H9 (cell line): ENCODE measurements around the gene KIF19. TPM values are rescaled to one million over a fixed set of nuclear protein-coding genes. Genes with fewer than 3 reads are reported as not detected.

Source experiments
- DNase-seq: peaks from one replicate; pipeline ENCODE4 v3.0.0-alpha.2; 2017
- H2AFZ ChIP-seq: one replicate; pipeline ENCODE4 v1.6.1; 2013; ENCODE audit warnings: mild to moderate bottlenecking, low read length, control low read depth, moderate library complexity
- H2AK5ac ChIP-seq: 2 replicates; pipeline ENCODE4 v1.6.1; 2013; ENCODE audit warnings: low read length, control low read depth, mixed read lengths; ENCODE audit not compliant: insufficient read length
- H2BK120ac ChIP-seq: one replicate; pipeline ENCODE4 v1.6.1; 2013; ENCODE audit warnings: low read depth, mild to moderate bottlenecking, low read length, control low read depth, inconsistent platforms; ENCODE audit not compliant: poor library complexity, severe bottlenecking
- H2BK12ac ChIP-seq: 2 replicates; pipeline ENCODE4 v1.6.1; 2013; ENCODE audit warnings: low read length, control low read depth, mixed read lengths, low read depth; ENCODE audit not compliant: insufficient read length
- H2BK15ac ChIP-seq: 2 replicates; pipeline ENCODE4 v1.6.1; 2013; ENCODE audit warnings: low read depth, low read length, control low read depth
- H2BK20ac ChIP-seq: one replicate; pipeline ENCODE4 v1.6.1; 2013; ENCODE audit warnings: low read depth, mild to moderate bottlenecking, low read length, control low read depth, inconsistent platforms; ENCODE audit not compliant: poor library complexity, severe bottlenecking
- H2BK5ac ChIP-seq: 2 replicates; pipeline ENCODE4 v1.6.1; 2013; ENCODE audit warnings: low read length, control low read depth, mixed read lengths; ENCODE audit not compliant: insufficient read length
- H3K14ac ChIP-seq: 2 replicates; pipeline ENCODE4 v1.6.1; 2013; ENCODE audit warnings: low read length, control low read depth; ENCODE audit not compliant: insufficient read depth
- H3K18ac ChIP-seq: 2 replicates; pipeline ENCODE4 v1.6.1; 2013; ENCODE audit warnings: low read depth, mild to moderate bottlenecking, mixed read lengths, low read length, control low read depth; ENCODE audit not compliant: insufficient read length
- H3K23ac ChIP-seq: 2 replicates; pipeline ENCODE4 v1.6.1; 2013; ENCODE audit warnings: low read length, control low read depth, mixed read lengths, low read depth; ENCODE audit not compliant: insufficient read length
- H3K23me2 ChIP-seq: 2 replicates; pipeline ENCODE4 v1.6.1; 2013; ENCODE audit warnings: low read depth, mild to moderate bottlenecking, mixed read lengths, low read length, control low read depth; ENCODE audit not compliant: insufficient read length, poor library complexity, severe bottlenecking
- H3K27ac ChIP-seq: 2 replicates; pipeline ENCODE4 v1.5.1; 2013; ENCODE audit warnings: low read length, control low read depth, mixed read lengths, low read depth; ENCODE audit not compliant: insufficient read length
- H3K27me3 ChIP-seq: 2 replicates; pipeline ENCODE4 v1.6.1; 2013; ENCODE audit warnings: low read length, control low read depth, inconsistent platforms; ENCODE audit not compliant: insufficient read depth
- H3K4ac ChIP-seq: 2 replicates; pipeline ENCODE4 v1.6.1; 2013; ENCODE audit warnings: low read depth, mild to moderate bottlenecking, control low read depth, inconsistent platforms, low read length, moderate library complexity
- H3K4me1 ChIP-seq: 2 replicates; pipeline ENCODE4 v1.6.1; 2013; ENCODE audit warnings: low read length, control low read depth, inconsistent platforms; ENCODE audit not compliant: insufficient read depth
- H3K4me2 ChIP-seq: 2 replicates; pipeline ENCODE4 v1.6.1; 2013; ENCODE audit warnings: low read length, control low read depth, mixed read lengths; ENCODE audit not compliant: insufficient read length, insufficient read depth
- H3K56ac ChIP-seq: 2 replicates; pipeline ENCODE4 v1.6.1; 2013; ENCODE audit warnings: low read depth, mild to moderate bottlenecking, mixed read lengths, low read length, control low read depth; ENCODE audit not compliant: insufficient read length
- H3K79me1 ChIP-seq: 2 replicates; pipeline ENCODE4 v1.6.1; 2013; ENCODE audit warnings: low read depth, mild to moderate bottlenecking, moderate library complexity, low read length, control low read depth, inconsistent platforms; ENCODE audit not compliant: insufficient read depth, poor library complexity, severe bottlenecking
- H3K79me2 ChIP-seq: 2 replicates; pipeline ENCODE4 v1.6.1; 2013; ENCODE audit warnings: low read length, control low read depth, inconsistent platforms; ENCODE audit not compliant: insufficient read depth
- H3K9ac ChIP-seq: 2 replicates; pipeline ENCODE4 v1.6.1; 2013; ENCODE audit warnings: low read length, control low read depth, mixed read lengths; ENCODE audit not compliant: insufficient read length; ENCODE audit errors: extremely low read depth
- H3K9me3 ChIP-seq: one replicate; pipeline ENCODE4 v1.6.1; 2013; ENCODE audit warnings: low read depth, low read length, inconsistent platforms; ENCODE audit not compliant: control insufficient read depth
- H3T11ph ChIP-seq: one replicate; pipeline ENCODE4 v1.6.1; 2013; ENCODE audit warnings: mild to moderate bottlenecking, low read length, control low read depth, inconsistent platforms
- H4K20me1 ChIP-seq: one replicate; pipeline ENCODE4 v1.6.1; 2013; ENCODE audit not compliant: control insufficient read depth, insufficient read length, insufficient read depth
- H4K5ac ChIP-seq: 2 replicates; pipeline ENCODE4 v1.6.1; 2013; ENCODE audit warnings: low read depth, mild to moderate bottlenecking, mixed read lengths, low read length, control low read depth; ENCODE audit not compliant: insufficient read length
- H4K8ac ChIP-seq: replicated peaks from 2 replicates; pipeline ENCODE4 v1.6.1; 2013; ENCODE audit warnings: low read length, control low read depth, mixed read lengths, low read depth; ENCODE audit not compliant: insufficient read length
- H4K91ac ChIP-seq: 2 replicates; pipeline ENCODE4 v1.6.1; 2013; ENCODE audit warnings: low read depth, mild to moderate bottlenecking, moderate library complexity, mixed read lengths, low read length, control low read depth; ENCODE audit not compliant: insufficient read length
- H3K27ac Mint-ChIP-seq, 3 experiments: 2 replicates in 2 of 3; 3 replicates in 1 of 3; pipeline ENCODE4 v1.8.0; 2020 to 2021; ENCODE audit warnings: mixed read lengths in 3 of 3, mild to moderate bottlenecking in 1 of 3, moderate library complexity in 1 of 3
- H3K27me3 Mint-ChIP-seq: 2 replicates; pipeline ENCODE4 v1.8.0; 2021; ENCODE audit warnings: low read depth, mild to moderate bottlenecking, moderate library complexity, mixed read lengths
- H3K36me3 Mint-ChIP-seq, 3 experiments: 2 replicates in 2 of 3; 3 replicates in 1 of 3; pipeline ENCODE4 v1.8.0; 2020 to 2021; ENCODE audit warnings: low read depth in 3 of 3, mixed read lengths in 3 of 3; ENCODE audit not compliant: insufficient read depth in 1 of 3
- H3K4me1 Mint-ChIP-seq, 2 experiments: 2 replicates each; pipeline ENCODE4 v1.8.0; 2020; ENCODE audit warnings: mixed read lengths in 2 of 2
- H3K4me3 Mint-ChIP-seq, 2 experiments: 2 replicates in 1 of 2; 3 replicates in 1 of 2; pipeline ENCODE4 v1.8.0; 2020 to 2021; ENCODE audit warnings: mild to moderate bottlenecking in 2 of 2, mixed read lengths in 2 of 2, moderate library complexity in 1 of 2
- H3K9me3 Mint-ChIP-seq, 2 experiments: 2 replicates in 1 of 2; 3 replicates in 1 of 2; pipeline ENCODE4 v1.8.0; 2020; ENCODE audit warnings: mild to moderate bottlenecking in 2 of 2, mixed read lengths in 2 of 2, moderate library complexity in 1 of 2
- WGBS: extraction: QIAGEN DNeasy Blood & Tissue Kit; methylation state at CpG from one replicate; pipeline ENCODE4 v1.1.7; 2013; ENCODE audit warnings: missing lambda C conversion rate, low lambda C conversion rate, mixed read lengths; ENCODE audit not compliant: insufficient read length; ENCODE audit errors: extremely low coverage; 5-methylcytosine and 5-hydroxymethylcytosine counted together
- total RNA-seq: library from RNA; stranded (reverse); gene quantifications from 2 replicates; pipeline ENCODE4 v1.2.1, GENCODE V29; 2021
- TF ChIP-seq, protein P1 (sequence below): fragments of 200-600 bp; sonication (generic); conservative IDR thresholded peaks from 3 replicates; pipeline ENCODE4 v1.8.0; 2021; ENCODE audit warnings: antibody characterized with exemption, mild to moderate bottlenecking

The KIF19 gene
- total RNA-seq, 1 experiment from 2014 or later, result 0.13 TPM

DNA sequence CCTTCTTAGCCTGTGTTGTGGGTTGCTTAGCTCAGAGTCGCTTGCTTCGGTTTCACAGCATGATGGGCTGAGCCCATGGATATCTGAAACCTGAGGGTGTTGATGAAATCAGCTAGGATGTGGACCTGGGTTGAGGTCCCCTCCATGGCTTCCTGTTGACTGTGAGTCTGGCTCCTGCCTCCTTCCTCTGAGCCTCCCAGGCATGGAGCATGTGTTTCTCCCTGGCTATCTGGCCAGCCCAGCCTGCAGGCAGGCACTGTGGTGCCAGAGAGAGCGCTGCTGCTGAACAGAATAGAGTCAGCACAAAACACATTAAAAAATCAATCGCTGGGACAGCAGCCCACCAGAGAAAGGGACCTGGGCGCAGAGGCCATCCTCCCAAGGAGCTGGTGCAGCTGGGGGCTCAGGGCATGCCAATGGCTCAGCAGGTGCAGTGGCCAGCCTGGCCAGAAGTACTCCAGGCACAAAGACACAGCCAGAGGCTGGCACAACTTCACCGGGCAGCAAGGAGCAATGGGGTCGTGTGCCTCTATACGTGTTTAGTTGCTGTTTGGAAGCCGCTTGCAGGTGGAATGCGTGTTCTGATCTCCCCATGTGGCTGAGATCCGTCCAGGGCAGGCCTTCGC lies 77.6 kb downstream of the KIF19 start:
- Mint-ChIP-seq H3K27ac (peak overlapping the region in 1 of 3 experiments; percentile 56; a peak in 1 of 7 replicates), H3K9me3 (no peaks in the 10 kb centered on the region), H3K36me3 (no peaks in the 10 kb centered on the region), H3K4me1 (peaks cover 14 to 19% of the 10 kb centered on the region in 2 experiments), H3K4me3 (no peak overlapping the region), H3K27me3 (peaks cover 10% of the 10 kb centered on the region)
- H3T11ph ChIP-seq, result no peak overlapping the region
- H3K27ac ChIP-seq, result no peak overlapping the region
- TF ChIP-seq, protein P1, sequence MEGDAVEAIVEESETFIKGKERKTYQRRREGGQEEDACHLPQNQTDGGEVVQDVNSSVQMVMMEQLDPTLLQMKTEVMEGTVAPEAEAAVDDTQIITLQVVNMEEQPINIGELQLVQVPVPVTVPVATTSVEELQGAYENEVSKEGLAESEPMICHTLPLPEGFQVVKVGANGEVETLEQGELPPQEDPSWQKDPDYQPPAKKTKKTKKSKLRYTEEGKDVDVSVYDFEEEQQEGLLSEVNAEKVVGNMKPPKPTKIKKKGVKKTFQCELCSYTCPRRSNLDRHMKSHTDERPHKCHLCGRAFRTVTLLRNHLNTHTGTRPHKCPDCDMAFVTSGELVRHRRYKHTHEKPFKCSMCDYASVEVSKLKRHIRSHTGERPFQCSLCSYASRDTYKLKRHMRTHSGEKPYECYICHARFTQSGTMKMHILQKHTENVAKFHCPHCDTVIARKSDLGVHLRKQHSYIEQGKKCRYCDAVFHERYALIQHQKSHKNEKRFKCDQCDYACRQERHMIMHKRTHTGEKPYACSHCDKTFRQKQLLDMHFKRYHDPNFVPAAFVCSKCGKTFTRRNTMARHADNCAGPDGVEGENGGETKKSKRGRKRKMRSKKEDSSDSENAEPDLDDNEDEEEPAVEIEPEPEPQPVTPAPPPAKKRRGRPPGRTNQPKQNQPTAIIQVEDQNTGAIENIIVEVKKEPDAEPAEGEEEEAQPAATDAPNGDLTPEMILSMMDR, result no peak
- no peak overlapping the region for H4K91ac ChIP-seq
- H3K27me3 ChIP-seq, result no peaks in the 10 kb centered on the region
- no CpG with 5 or more reads among the region's 12 CpGs for WGBS
- no peak overlapping the region for H3K4ac ChIP-seq
- H3K9me3 ChIP-seq, result no peaks in the 10 kb centered on the region
- H3K23me2 ChIP-seq, result no peaks in the 10 kb centered on the region
- H3K79me1 ChIP-seq, result no peaks in the 10 kb centered on the region
- H3K4me1 ChIP-seq, result peaks cover 5% of the 10 kb centered on the region; the same call in 1 of the 2 replicates
- H3K9ac ChIP-seq, result no peak overlapping the region
- H4K8ac ChIP-seq, result no peak overlapping the region
- H2BK5ac ChIP-seq, result no peak overlapping the region
- H3K56ac ChIP-seq, result no peak overlapping the region
- no peak for DNase-seq
- H3K18ac ChIP-seq, result no peak overlapping the region
- H4K20me1 ChIP-seq, result no peaks in the 10 kb centered on the region
- H3K79me2 ChIP-seq, result no peaks in the 10 kb centered on the region
- no peak overlapping the region for H2AFZ ChIP-seq
- no peak overlapping the region for H2BK20ac ChIP-seq
- H2BK15ac ChIP-seq, result no peak overlapping the region
- H2AK5ac ChIP-seq, result no peak overlapping the region
- H2BK120ac ChIP-seq, result no peak overlapping the region
- H3K4me2 ChIP-seq, result no peak overlapping the region
- no peak overlapping the region for H2BK12ac ChIP-seq
- H4K5ac ChIP-seq, result no peak overlapping the region
- no peak overlapping the region for H3K23ac ChIP-seq
- H3K14ac ChIP-seq, result peak overlapping the region; percentile 11; the same call in 1 of the 2 replicates
